BLaER1 treated with 17β-estradiol and CSF1 and Interleukin-3, amounts not matched to agents 10 nM and 100 nM (cell line): ENCODE measurements around the gene HS6ST2.

Source experiments
- H3K27ac ChIP-seq, 11 experiments: shearing (Covaris generic); formaldehyde crosslinking; 2 replicates each; pipeline ENCODE4 v1.8.1; 2022
- H3K27me3 ChIP-seq, 11 experiments: shearing (Covaris generic); formaldehyde crosslinking; 2 replicates each; pipeline ENCODE4 v1.8.1; 2022
- H3K36me3 ChIP-seq, 11 experiments: shearing (Covaris generic); formaldehyde crosslinking; 2 replicates each; pipeline ENCODE4 v1.8.1; 2022
- H3K4me1 ChIP-seq, 10 experiments: shearing (Covaris generic); formaldehyde crosslinking; 2 replicates each; pipeline ENCODE4 v1.8.1; 2022
- H3K4me2 ChIP-seq, 11 experiments: shearing (Covaris generic); formaldehyde crosslinking; 2 replicates each; pipeline ENCODE4 v1.8.1; 2022
- H3K4me3 ChIP-seq, 10 experiments: shearing (Covaris generic); formaldehyde crosslinking; 2 replicates each; pipeline ENCODE4 v1.8.1; 2022
- H3K9ac ChIP-seq, 11 experiments: shearing (Covaris generic); formaldehyde crosslinking; 2 replicates each; pipeline ENCODE4 v1.8.1; 2022
- H3K9me3 ChIP-seq, 11 experiments: shearing (Covaris generic); formaldehyde crosslinking; replicated peaks in 1 of 11; 2 replicates each; pipeline ENCODE4 v1.8.1; 2022
- H4K20me1 ChIP-seq, 11 experiments: shearing (Covaris generic); formaldehyde crosslinking; 2 replicates each; pipeline ENCODE4 v1.8.1; 2022
- Cebpa-rat ChIP-seq, 11 experiments: shearing (Covaris generic); IDR thresholded peaks; 2 replicates each; pipeline ENCODE4 v1.8.1; 2022

Gene HS6ST2

DNA sequence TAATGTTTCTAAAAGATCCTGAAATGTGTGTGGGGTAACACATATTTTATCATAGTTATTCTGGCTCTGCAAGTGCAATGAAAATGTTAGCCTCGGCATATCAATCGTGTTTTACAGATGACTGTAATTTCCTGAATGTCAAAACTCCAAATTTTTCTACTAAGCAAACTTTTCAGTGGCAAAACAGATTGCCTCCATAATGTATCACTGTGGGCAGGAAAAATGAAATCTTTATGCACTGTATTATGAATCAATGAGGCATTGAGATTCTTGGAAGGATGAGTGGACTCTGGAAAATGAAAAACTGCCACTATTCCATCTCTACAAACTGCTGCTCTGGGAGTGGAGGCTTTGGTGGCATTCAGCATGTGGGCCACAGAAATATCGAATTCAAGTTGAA is 309.5 kb downstream of the HS6ST2 start:
- no peak overlapping the region for H3K4me3 ChIP-seq
- H3K4me1 ChIP-seq: no peaks in the 10 kb centered on the region
- H4K20me1 ChIP-seq: peaks cover 0 to 7% (median 0%) of the 10 kb centered on the region in 11 experiments; a peak in 5 of 22 replicates
- no peak overlapping the region for H3K27ac ChIP-seq
- peaks cover 97 to 100% (median 100%) of the 10 kb centered on the region in 11 experiments for H3K27me3 ChIP-seq
- H3K4me2 ChIP-seq: no peak overlapping the region
- H3K9me3 ChIP-seq: peaks cover 4 to 19% (median 12%) of the 10 kb centered on the region in 11 experiments; a peak in 16 of 22 replicates
- H3K36me3 ChIP-seq: no peaks in the 10 kb centered on the region
- H3K9ac ChIP-seq: no peak overlapping the region
- TF ChIP-seq Cebpa-rat (IDR thresholded peaks at IDR 0.05): no peak

GRCh38 chrX:132639446-132639845 is 319.0 kb downstream of the HS6ST2 start:
- Histone ChIP-seq H3K27me3 (peaks cover 94 to 96% (median 96%) of the 10 kb centered on the region in 11 experiments), H3K4me1 (no peaks in the 10 kb centered on the region), H3K4me2 (no peak overlapping the region), H3K9me3 (no peaks in the 10 kb centered on the region; a peak in 1 of 22 replicates), H3K27ac (no peak overlapping the region), H4K20me1 (peaks cover 0 to 20% (median 5%) of the 10 kb centered on the region in 11 experiments; a peak in 7 of 22 replicates), H3K9ac (no peak overlapping the region), H3K4me3 (no peak overlapping the region), H3K36me3 (no peaks in the 10 kb centered on the region)
- no peak for TF ChIP-seq Cebpa-rat (IDR thresholded peaks at IDR 0.05)

GRCh38 chrX:132638313-132638712 is 320.1 kb downstream of the HS6ST2 start:
- Histone ChIP-seq H3K27ac (no peak overlapping the region), H4K20me1 (peaks cover 0 to 25% (median 11%) of the 10 kb centered on the region in 11 experiments; a peak in 8 of 22 replicates), H3K9ac (no peak overlapping the region), H3K36me3 (no peaks in the 10 kb centered on the region), H3K4me1 (no peaks in the 10 kb centered on the region), H3K27me3 (peaks cover 94 to 96% (median 96%) of the 10 kb centered on the region in 11 experiments), H3K4me3 (no peak overlapping the region), H3K9me3 (no peaks in the 10 kb centered on the region; a peak in 1 of 22 replicates), H3K4me2 (no peak overlapping the region)
- TF ChIP-seq Cebpa-rat (IDR thresholded peaks at IDR 0.05): no peak

- H3K36me3 ChIP-seq: no peaks in the 10 kb centered on the region
- TF ChIP-seq Cebpa-rat (IDR thresholded peaks at IDR 0.05): no peak
Observed at GRCh38 chrX:132636080-132636479, 322.3 kb downstream of the HS6ST2 start.

GRCh38 chrX:132634521-132634920 is 323.9 kb downstream of the HS6ST2 start:
- Histone ChIP-seq H3K4me1 (no peaks in the 10 kb centered on the region), H3K4me2 (no peak overlapping the region), H3K27ac (no peak overlapping the region), H3K9ac (no peak overlapping the region), H3K9me3 (no peaks in the 10 kb centered on the region), H3K27me3 (peaks cover 90 to 97% (median 95%) of the 10 kb centered on the region in 11 experiments), H4K20me1 (peaks cover 0 to 29% (median 11%) of the 10 kb centered on the region in 11 experiments; a peak in 7 of 22 replicates), H3K36me3 (no peaks in the 10 kb centered on the region), H3K4me3 (no peak overlapping the region)
- TF ChIP-seq Cebpa-rat (IDR thresholded peaks at IDR 0.05): no peak

More at GRCh38 chrX:132636080-132636479, 322.3 kb downstream of the HS6ST2 start:
- Histone ChIP-seq H3K9ac (no peak overlapping the region), H3K4me2 (no peak overlapping the region), H3K27me3 (peaks cover 89 to 96% (median 95%) of the 10 kb centered on the region in 11 experiments), H4K20me1 (peaks cover 0 to 29% (median 11%) of the 10 kb centered on the region in 11 experiments; a peak in 7 of 22 replicates), H3K4me3 (no peak overlapping the region), H3K4me1 (no peaks in the 10 kb centered on the region), H3K27ac (no peak overlapping the region), H3K9me3 (no peaks in the 10 kb centered on the region; a peak in 1 of 22 replicates)

DNA sequence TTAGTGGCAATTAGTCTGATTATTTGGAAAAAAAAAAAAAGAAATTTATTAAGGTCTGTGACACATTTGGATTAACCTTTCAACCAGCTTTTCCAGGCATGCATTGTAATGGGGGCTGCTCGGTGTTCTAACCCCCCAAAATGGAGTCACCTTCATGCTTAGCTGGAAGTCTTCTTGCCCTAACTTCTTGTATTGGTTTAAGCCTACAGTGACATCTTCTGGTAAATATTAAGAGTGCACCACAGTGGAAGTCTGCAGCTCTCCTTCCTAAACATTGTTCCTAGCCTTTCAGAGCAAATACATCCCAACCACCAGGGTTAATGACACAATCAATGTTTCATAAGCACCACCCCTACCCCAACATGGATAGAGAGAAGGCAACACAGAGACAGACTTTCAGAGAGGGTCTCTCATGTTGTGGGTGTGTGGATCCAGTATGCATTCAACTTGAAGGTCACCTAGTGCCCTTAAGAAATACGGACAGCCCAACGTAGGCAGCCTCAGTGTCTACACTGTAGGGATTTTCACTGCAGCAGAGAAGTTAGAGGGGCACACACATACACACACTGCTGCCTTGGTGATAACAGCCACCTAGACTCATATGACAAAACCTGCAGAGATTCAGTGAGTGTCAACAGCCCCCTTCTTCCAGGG is 326.7 kb downstream of the HS6ST2 start:
- no peak for TF ChIP-seq Cebpa-rat (IDR thresholded peaks at IDR 0.05)
- no peak overlapping the region for H3K4me3 ChIP-seq

DNA sequence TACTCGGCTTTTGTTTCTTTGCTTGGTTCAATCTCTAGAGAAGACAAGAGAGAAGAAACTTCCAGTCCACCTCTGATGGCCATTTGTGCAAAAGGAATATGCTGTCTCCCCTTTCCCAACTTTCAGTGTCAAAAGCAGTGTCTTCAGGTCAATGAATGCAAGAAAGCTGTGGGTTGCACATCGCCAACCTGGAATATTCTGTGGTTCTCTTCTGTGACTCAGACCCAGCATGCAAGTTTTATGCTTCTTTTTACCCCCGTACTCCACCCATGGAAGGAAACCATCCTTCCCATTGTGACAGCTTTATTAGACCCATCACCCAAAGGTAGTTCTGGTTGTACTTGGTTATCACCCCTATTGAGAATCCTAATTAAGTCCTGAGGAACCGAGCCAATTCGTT is 334.0 kb downstream of the HS6ST2 start:
- peaks cover 0 to 7% (median 0%) of the 10 kb centered on the region in 11 experiments; a peak in 5 of 22 replicates for H4K20me1 ChIP-seq
- no peak for TF ChIP-seq Cebpa-rat (IDR thresholded peaks at IDR 0.05)

More for the DNA sequence above, 326.7 kb downstream of the HS6ST2 start:
- Histone ChIP-seq H3K27ac (no peak overlapping the region), H3K27me3 (peaks cover 94 to 100% (median 99%) of the 10 kb centered on the region in 11 experiments), H3K4me1 (no peaks in the 10 kb centered on the region), H3K9me3 (no peaks in the 10 kb centered on the region), H3K36me3 (no peaks in the 10 kb centered on the region), H3K9ac (no peak overlapping the region), H3K4me2 (no peak overlapping the region), H4K20me1 (peaks cover 0 to 29% (median 5%) of the 10 kb centered on the region in 11 experiments; a peak in 7 of 22 replicates)

DNA sequence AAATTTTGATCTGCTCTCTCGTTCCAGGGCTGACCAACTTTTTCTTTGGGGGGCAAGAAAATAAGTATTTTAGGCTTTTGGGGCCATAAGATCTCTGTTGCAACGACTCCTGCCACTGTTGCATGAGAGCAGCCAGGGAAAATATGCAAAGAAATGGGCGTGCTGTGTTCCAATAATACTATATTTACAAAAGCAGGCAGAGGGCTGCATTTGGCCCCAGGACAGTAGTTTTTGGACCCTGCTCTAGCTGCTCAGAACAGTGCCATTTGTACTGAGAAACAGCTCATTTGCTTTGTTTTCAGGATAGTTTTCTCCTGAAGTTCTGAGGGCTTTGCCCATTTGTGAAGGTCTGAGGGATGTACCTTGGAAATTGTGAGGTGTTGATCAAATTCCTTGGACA is 334.5 kb downstream of the HS6ST2 start:
- no peak for TF ChIP-seq Cebpa-rat (IDR thresholded peaks at IDR 0.05)
- Histone ChIP-seq H3K4me2 (no peak overlapping the region), H3K4me3 (no peak overlapping the region)

More for the DNA sequence above, 334.0 kb downstream of the HS6ST2 start:
- H3K9ac ChIP-seq: no peak overlapping the region
- no peak overlapping the region for H3K27ac ChIP-seq
- H3K4me2 ChIP-seq: no peak overlapping the region
- peaks cover 0 to 10% (median 0%) of the 10 kb centered on the region in 10 experiments; a peak in 4 of 20 replicates for H3K4me1 ChIP-seq
- no peaks in the 10 kb centered on the region for H3K36me3 ChIP-seq
- H3K9me3 ChIP-seq: no peaks in the 10 kb centered on the region
- H3K27me3 ChIP-seq: peaks cover 97 to 100% (median 100%) of the 10 kb centered on the region in 11 experiments
- H3K4me3 ChIP-seq: no peak overlapping the region

DNA sequence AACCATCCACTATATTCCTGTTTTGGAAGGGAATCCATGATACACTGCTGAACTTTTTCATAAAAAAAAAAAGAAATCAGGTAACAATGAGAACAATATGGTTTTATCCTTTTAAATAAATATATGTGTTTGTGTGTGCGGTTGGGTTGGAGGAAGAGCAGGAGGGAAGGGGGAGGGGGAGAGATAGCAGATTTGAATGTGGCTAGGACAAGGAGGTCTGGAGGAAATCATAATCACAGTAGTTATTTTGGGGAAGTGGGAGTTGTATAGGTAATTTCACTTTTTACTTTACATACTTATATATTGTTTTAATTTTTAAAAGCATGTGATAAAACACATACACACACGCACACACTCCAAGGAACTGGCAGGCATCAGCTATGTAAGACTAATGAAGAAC is 335.1 kb downstream of the HS6ST2 start:
- H3K27me3 ChIP-seq: peaks cover 97 to 100% (median 100%) of the 10 kb centered on the region in 11 experiments
- no peak for TF ChIP-seq Cebpa-rat (IDR thresholded peaks at IDR 0.05)
- no peaks in the 10 kb centered on the region for H3K36me3 ChIP-seq
- H3K4me2 ChIP-seq: no peak overlapping the region
- H3K4me1 ChIP-seq: peaks cover 0 to 10% (median 0%) of the 10 kb centered on the region in 10 experiments; a peak in 4 of 20 replicates
- H3K27ac ChIP-seq: no peak overlapping the region
- H3K4me3 ChIP-seq: no peak overlapping the region
- peaks cover 0 to 7% (median 0%) of the 10 kb centered on the region in 11 experiments; a peak in 3 of 22 replicates for H4K20me1 ChIP-seq
- no peaks in the 10 kb centered on the region for H3K9me3 ChIP-seq
- no peak overlapping the region for H3K9ac ChIP-seq

More for the DNA sequence above, 334.5 kb downstream of the HS6ST2 start:
- Histone ChIP-seq H3K4me1 (peaks cover 0 to 10% (median 0%) of the 10 kb centered on the region in 10 experiments; a peak in 4 of 20 replicates), H3K36me3 (no peaks in the 10 kb centered on the region), H3K9ac (no peak overlapping the region), H3K27ac (no peak overlapping the region), H4K20me1 (peaks cover 0 to 7% (median 0%) of the 10 kb centered on the region in 11 experiments; a peak in 5 of 22 replicates), H3K9me3 (no peaks in the 10 kb centered on the region), H3K27me3 (peaks cover 97 to 100% (median 100%) of the 10 kb centered on the region in 11 experiments)
